ENCODE results near the gene ULK3.

DNA sequence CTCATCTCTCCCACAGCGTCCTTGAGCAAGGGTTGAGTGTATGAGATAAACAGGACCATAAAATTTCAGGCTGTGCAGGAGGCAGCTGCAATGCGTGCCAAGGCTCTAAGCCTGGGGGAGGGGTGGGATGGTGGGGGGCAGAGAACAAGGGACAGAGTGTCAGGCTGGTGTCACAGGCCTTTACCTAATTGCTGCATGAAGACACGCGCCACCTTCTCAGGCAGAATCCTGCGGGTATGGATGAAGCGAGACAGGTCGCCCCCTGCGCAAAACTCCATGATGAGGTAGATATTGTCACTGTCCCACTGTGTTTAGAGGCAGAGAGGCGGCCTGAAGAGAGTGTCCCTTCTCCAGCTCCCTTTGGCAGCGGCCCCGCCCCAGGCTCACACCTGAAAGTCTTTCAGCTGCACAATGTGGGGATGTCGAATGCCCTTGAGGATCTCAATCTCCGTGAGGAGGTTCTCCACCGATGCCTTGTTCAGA is 1.0 kb downstream of the ULK3 start:
- TF ChIP-seq TCF7L2 (IDR thresholded peaks at IDR 0.05; ENCODE audit: borderline replicate concordance, low read depth, low read length) (no peak), ZFP41 (tag by site-specific recombination; IDR thresholded peaks at IDR 0.05; ENCODE audit: borderline replicate concordance) (no peak), ZNF777 (tag by site-specific recombination; IDR thresholded peaks at IDR 0.05; ENCODE audit: borderline replicate concordance) (no peak), ZNF354C (tag by site-specific recombination; IDR thresholded peaks at IDR 0.05; ENCODE audit: borderline replicate concordance, low read depth) (no peak), BCL11A (tag by site-specific recombination; IDR thresholded peaks at IDR 0.05; ENCODE audit: low read depth) (no peak)
- TF ChIP-seq, protein P1, sequence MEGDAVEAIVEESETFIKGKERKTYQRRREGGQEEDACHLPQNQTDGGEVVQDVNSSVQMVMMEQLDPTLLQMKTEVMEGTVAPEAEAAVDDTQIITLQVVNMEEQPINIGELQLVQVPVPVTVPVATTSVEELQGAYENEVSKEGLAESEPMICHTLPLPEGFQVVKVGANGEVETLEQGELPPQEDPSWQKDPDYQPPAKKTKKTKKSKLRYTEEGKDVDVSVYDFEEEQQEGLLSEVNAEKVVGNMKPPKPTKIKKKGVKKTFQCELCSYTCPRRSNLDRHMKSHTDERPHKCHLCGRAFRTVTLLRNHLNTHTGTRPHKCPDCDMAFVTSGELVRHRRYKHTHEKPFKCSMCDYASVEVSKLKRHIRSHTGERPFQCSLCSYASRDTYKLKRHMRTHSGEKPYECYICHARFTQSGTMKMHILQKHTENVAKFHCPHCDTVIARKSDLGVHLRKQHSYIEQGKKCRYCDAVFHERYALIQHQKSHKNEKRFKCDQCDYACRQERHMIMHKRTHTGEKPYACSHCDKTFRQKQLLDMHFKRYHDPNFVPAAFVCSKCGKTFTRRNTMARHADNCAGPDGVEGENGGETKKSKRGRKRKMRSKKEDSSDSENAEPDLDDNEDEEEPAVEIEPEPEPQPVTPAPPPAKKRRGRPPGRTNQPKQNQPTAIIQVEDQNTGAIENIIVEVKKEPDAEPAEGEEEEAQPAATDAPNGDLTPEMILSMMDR (tag by site-specific recombination; IDR thresholded peaks at IDR 0.05): no peak
- TF ChIP-seq, protein P2, sequence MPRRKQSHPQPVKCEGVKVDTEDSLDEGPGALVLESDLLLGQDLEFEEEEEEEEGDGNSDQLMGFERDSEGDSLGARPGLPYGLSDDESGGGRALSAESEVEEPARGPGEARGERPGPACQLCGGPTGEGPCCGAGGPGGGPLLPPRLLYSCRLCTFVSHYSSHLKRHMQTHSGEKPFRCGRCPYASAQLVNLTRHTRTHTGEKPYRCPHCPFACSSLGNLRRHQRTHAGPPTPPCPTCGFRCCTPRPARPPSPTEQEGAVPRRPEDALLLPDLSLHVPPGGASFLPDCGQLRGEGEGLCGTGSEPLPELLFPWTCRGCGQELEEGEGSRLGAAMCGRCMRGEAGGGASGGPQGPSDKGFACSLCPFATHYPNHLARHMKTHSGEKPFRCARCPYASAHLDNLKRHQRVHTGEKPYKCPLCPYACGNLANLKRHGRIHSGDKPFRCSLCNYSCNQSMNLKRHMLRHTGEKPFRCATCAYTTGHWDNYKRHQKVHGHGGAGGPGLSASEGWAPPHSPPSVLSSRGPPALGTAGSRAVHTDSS (tag by site-specific recombination; IDR thresholded peaks at IDR 0.05): no peak
- TF ChIP-seq, protein P3, sequence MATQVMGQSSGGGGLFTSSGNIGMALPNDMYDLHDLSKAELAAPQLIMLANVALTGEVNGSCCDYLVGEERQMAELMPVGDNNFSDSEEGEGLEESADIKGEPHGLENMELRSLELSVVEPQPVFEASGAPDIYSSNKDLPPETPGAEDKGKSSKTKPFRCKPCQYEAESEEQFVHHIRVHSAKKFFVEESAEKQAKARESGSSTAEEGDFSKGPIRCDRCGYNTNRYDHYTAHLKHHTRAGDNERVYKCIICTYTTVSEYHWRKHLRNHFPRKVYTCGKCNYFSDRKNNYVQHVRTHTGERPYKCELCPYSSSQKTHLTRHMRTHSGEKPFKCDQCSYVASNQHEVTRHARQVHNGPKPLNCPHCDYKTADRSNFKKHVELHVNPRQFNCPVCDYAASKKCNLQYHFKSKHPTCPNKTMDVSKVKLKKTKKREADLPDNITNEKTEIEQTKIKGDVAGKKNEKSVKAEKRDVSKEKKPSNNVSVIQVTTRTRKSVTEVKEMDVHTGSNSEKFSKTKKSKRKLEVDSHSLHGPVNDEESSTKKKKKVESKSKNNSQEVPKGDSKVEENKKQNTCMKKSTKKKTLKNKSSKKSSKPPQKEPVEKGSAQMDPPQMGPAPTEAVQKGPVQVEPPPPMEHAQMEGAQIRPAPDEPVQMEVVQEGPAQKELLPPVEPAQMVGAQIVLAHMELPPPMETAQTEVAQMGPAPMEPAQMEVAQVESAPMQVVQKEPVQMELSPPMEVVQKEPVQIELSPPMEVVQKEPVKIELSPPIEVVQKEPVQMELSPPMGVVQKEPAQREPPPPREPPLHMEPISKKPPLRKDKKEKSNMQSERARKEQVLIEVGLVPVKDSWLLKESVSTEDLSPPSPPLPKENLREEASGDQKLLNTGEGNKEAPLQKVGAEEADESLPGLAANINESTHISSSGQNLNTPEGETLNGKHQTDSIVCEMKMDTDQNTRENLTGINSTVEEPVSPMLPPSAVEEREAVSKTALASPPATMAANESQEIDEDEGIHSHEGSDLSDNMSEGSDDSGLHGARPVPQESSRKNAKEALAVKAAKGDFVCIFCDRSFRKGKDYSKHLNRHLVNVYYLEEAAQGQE (tag by site-specific recombination; IDR thresholded peaks at IDR 0.05): no peak
